Osteoblast (primary cell): ENCODE results near the gene KCNC1. TPM values are rescaled to one million over a fixed set of nuclear protein-coding genes. Genes with fewer than 3 reads are reported as not detected.

Experiments used
- DNase-seq: peaks from one replicate; pipeline ENCODE4 v3.0.0; 2011; ENCODE audit warnings: low spot score, mixed read lengths; ENCODE audit not compliant: insufficient read length; ENCODE audit errors: missing footprints
- H2AFZ ChIP-seq: 2 replicates; pipeline ENCODE4 v1.6.0; 2011; ENCODE audit warnings: mild to moderate bottlenecking, low read length
- H3K27ac ChIP-seq: 2 replicates; pipeline ENCODE4 v1.5.1; 2011; ENCODE audit warnings: mild to moderate bottlenecking, low read depth, low read length, moderate library complexity
- H3K27me3 ChIP-seq: 2 replicates; pipeline ENCODE4 v1.6.0; 2012; ENCODE audit warnings: mild to moderate bottlenecking, control low read depth, inconsistent platforms, low read length, moderate library complexity; ENCODE audit not compliant: insufficient read depth
- H3K36me3 ChIP-seq: 2 replicates; pipeline ENCODE4 v1.5.1; 2011; ENCODE audit warnings: mild to moderate bottlenecking, low read length, control low read depth, moderate library complexity; ENCODE audit not compliant: insufficient read depth
- H3K4me1 ChIP-seq: 2 replicates; pipeline ENCODE4 v1.5.1; 2011; ENCODE audit warnings: mild to moderate bottlenecking, low read length, control low read depth, moderate library complexity; ENCODE audit not compliant: insufficient read depth
- H3K4me2 ChIP-seq: 2 replicates; pipeline ENCODE4 v1.6.0; 2011; ENCODE audit warnings: mild to moderate bottlenecking, low read length; ENCODE audit not compliant: insufficient read depth
- H3K4me3 ChIP-seq: fragments of 200-600 bp; sonication (generic); 3 replicates; pipeline ENCODE4 v1.5.1; 2012; ENCODE audit warnings: mild to moderate bottlenecking, low read length, inconsistent platforms; ENCODE audit not compliant: insufficient read depth
- H3K79me2 ChIP-seq: 2 replicates; pipeline ENCODE4 v1.6.0; 2012; ENCODE audit warnings: mild to moderate bottlenecking, low read length, control low read depth, inconsistent platforms; ENCODE audit not compliant: insufficient read depth
- H3K9me3 ChIP-seq: 2 replicates; pipeline ENCODE4 v1.5.1; 2011; ENCODE audit warnings: low read depth, low read length, control low read depth
- H4K20me1 ChIP-seq: 2 replicates; pipeline ENCODE4 v1.6.0; 2012; ENCODE audit warnings: mild to moderate bottlenecking, low read length, control low read depth; ENCODE audit not compliant: insufficient read depth
- CTCF ChIP-seq: IDR thresholded peaks from 2 replicates; pipeline ENCODE4 v1.5.1; 2011; ENCODE audit warnings: mild to moderate bottlenecking, low read depth, low read length, moderate library complexity; ENCODE audit errors: extremely low read depth
- total RNA-seq: library from RNA; depleted of rRNA; stranded (reverse); fragments of >200 nt; gene quantifications from 2 replicates; pipeline ENCODE4 v1.2.3, GENCODE V29; 2012

Gene KCNC1
- total RNA-seq, 1 donor: under 0.01 TPM

GRCh38 chr11:17781221-17781620, 46.6 kb downstream of the KCNC1 start:
- H3K36me3 ChIP-seq: no peaks in the 10 kb centered on the region
- H3K4me3 ChIP-seq: no peak overlapping the region
- DNase-seq: no peak
- no peak overlapping the region for H2AFZ ChIP-seq
- peaks cover under 1% of the 10 kb centered on the region for H3K4me1 ChIP-seq
- no peaks in the 10 kb centered on the region for H3K79me2 ChIP-seq
- H3K27me3 ChIP-seq: peaks cover 9% of the 10 kb centered on the region
- no peak for TF ChIP-seq CTCF
- H3K9me3 ChIP-seq: no peaks in the 10 kb centered on the region
- H3K27ac ChIP-seq: no peak overlapping the region
- no peak overlapping the region for H3K4me2 ChIP-seq
- H4K20me1 ChIP-seq: no peaks in the 10 kb centered on the region

GRCh38 chr11:17781626-17782025, 47.0 kb downstream of the KCNC1 start:
- peaks cover 9% of the 10 kb centered on the region for H3K27me3 ChIP-seq
- H3K79me2 ChIP-seq: no peaks in the 10 kb centered on the region
- peaks cover 5% of the 10 kb centered on the region for H3K4me1 ChIP-seq
- H3K9me3 ChIP-seq: no peaks in the 10 kb centered on the region
- H3K27ac ChIP-seq: no peak overlapping the region
- no peaks in the 10 kb centered on the region for H4K20me1 ChIP-seq
- H3K4me2 ChIP-seq: no peak overlapping the region
- H2AFZ ChIP-seq: no peak overlapping the region
- no peaks in the 10 kb centered on the region for H3K36me3 ChIP-seq
- no peak for TF ChIP-seq CTCF
- H3K4me3 ChIP-seq: no peak overlapping the region
- DNase-seq: no peak

GRCh38 chr11:17782145-17782544, 47.6 kb downstream of the KCNC1 start:
- no peak for DNase-seq
- no peaks in the 10 kb centered on the region for H3K9me3 ChIP-seq
- no peak for TF ChIP-seq CTCF
- H3K4me2 ChIP-seq: no peak overlapping the region
- no peak overlapping the region for H3K27ac ChIP-seq
- no peak overlapping the region for H3K4me3 ChIP-seq
- no peak overlapping the region for H2AFZ ChIP-seq
- peaks cover 5% of the 10 kb centered on the region for H3K27me3 ChIP-seq
- no peaks in the 10 kb centered on the region for H4K20me1 ChIP-seq
- no peaks in the 10 kb centered on the region for H3K36me3 ChIP-seq
- no peaks in the 10 kb centered on the region for H3K79me2 ChIP-seq
- peaks cover 10% of the 10 kb centered on the region for H3K4me1 ChIP-seq

- no peak for DNase-seq
- Histone ChIP-seq H3K4me1 (peaks cover 12% of the 10 kb centered on the region), H3K4me3 (no peak overlapping the region), H3K79me2 (no peaks in the 10 kb centered on the region), H3K36me3 (no peaks in the 10 kb centered on the region), H3K27ac (no peak overlapping the region), H3K9me3 (no peaks in the 10 kb centered on the region), H2AFZ (no peak overlapping the region), H3K4me2 (no peak overlapping the region), H4K20me1 (no peaks in the 10 kb centered on the region), H3K27me3 (peaks cover 5% of the 10 kb centered on the region)
- TF ChIP-seq CTCF: no peak
These were observed 48.2 kb downstream of the KCNC1 start for GRCh38 chr11:17782603-17783337.
